BJ (cell line): ENCODE measurements around the gene STPG1. TPM values are rescaled to one million over a fixed set of nuclear protein-coding genes. Genes with fewer than 3 reads are reported as not detected.

Experiments used
- CTCF ChIA-PET: fragments of 350-600 bp; formaldehyde crosslinking; extraction: SDS; loops from one replicate; lab custom pipeline; 2021; ENCODE audit warnings: antibody characterized with exemption, inconsistent platforms; lab: Yijun Ruan, JAX
- POLR2A ChIA-PET: fragments of 300-600 bp; sonication (Branson Sonifier 250); formaldehyde crosslinking; extraction: SDS; loops from one replicate; lab custom pipeline; 2021; ENCODE audit warnings: antibody characterized with exemption; lab: Charles Lee
- DNase-seq: peaks from one replicate; pipeline ENCODE4 v3.0.0-alpha.2; 2011; ENCODE audit warnings: low read depth
- H3K27me3 ChIP-seq: 2 replicates; pipeline ENCODE4 v1.6.0; 2011; ENCODE audit warnings: low read length; ENCODE audit not compliant: control insufficient read depth, insufficient read depth
- H3K36me3 ChIP-seq: 2 replicates; pipeline ENCODE4 v1.5.1; 2011; ENCODE audit warnings: low read length; ENCODE audit not compliant: control insufficient read depth, insufficient read depth
- H3K4me3 ChIP-seq: 2 replicates; pipeline ENCODE4 v1.5.1; 2011; ENCODE audit warnings: low read depth, mild to moderate bottlenecking, control low read depth, low read length
- CTCF ChIP-seq: IDR thresholded peaks from 2 replicates; pipeline ENCODE4 v1.5.1; 2011; ENCODE audit warnings: low read depth, mild to moderate bottlenecking, control low read depth, inconsistent platforms, low read length, moderate library complexity; ENCODE audit not compliant: insufficient read depth
- polyA plus RNA-seq: library from polyadenylated mRNA; depleted of rRNA; stranded (reverse); fragments of >200 nt; gene quantifications from 2 replicates; pipeline ENCODE4 v1.2.3, GENCODE V29; 2011

Gene STPG1
- polyA plus RNA-seq, 1 experiment = 10.3 TPM

GRCh38 chr1:24443241-24443656 lies 29.7 kb upstream of the STPG1 start:
- POLR2A ChIA-PET = interaction anchor here (0.6 kb wide), 1 partner anchor 19 kb away, joined by 3 read pairs; no protein-coding TSS in a partner anchor
- Histone ChIP-seq H3K4me3 (no peak overlapping the region), H3K36me3 (peaks cover 9% of the 10 kb centered on the region), H3K27me3 (no peaks in the 10 kb centered on the region)
- CTCF ChIA-PET = interaction anchor here (0.6 to 1.0 kb wide), 2 partner anchors 28 to 187 kb away, joined by 3 to 6 read pairs; partner anchors contain the start of gene NIPAL3
- TF ChIP-seq CTCF = no peak
- DNase-seq = no peak

- H3K27me3 ChIP-seq = no peaks in the 10 kb centered on the region
- H3K4me3 ChIP-seq = no peak overlapping the region
- CTCF ChIA-PET = interaction anchor here (0.6 to 1.0 kb wide), 3 partner anchors 28 to 379 kb away, joined by 3 to 6 read pairs (median 4); partner anchors contain the start of gene NIPAL3
- no peak for TF ChIP-seq CTCF
- no peak for DNase-seq
- H3K36me3 ChIP-seq = peaks cover 9% of the 10 kb centered on the region
- POLR2A ChIA-PET = interaction anchor here (0.6 kb wide), 1 partner anchor 19 kb away, joined by 3 read pairs; no protein-coding TSS in a partner anchor
These were observed 29.2 kb upstream of the STPG1 start for GRCh38 chr1:24442764-24443163.

GRCh38 chr1:24441996-24442668 lies 28.6 kb upstream of the STPG1 start:
- Histone ChIP-seq H3K36me3 (peaks cover 9% of the 10 kb centered on the region), H3K4me3 (no peak overlapping the region), H3K27me3 (no peaks in the 10 kb centered on the region)
- CTCF ChIA-PET = interaction anchor here (0.6 to 1.0 kb wide), 2 partner anchors 27 to 379 kb away, joined by 4 to 6 read pairs; partner anchors contain the start of gene NIPAL3
- DNase-seq = no peak
- POLR2A ChIA-PET = no interaction called here
- TF ChIP-seq CTCF = no peak

GRCh38 chr1:24441480-24441879 lies 27.9 kb upstream of the STPG1 start:
- CTCF ChIA-PET = interaction anchor here (1.4 kb wide), 1 partner anchor 11 kb away, joined by 8 read pairs; no protein-coding TSS in a partner anchor

More at GRCh38 chr1:24441480-24441879, 27.9 kb upstream of the STPG1 start:
- POLR2A ChIA-PET = no interaction called here
- Histone ChIP-seq H3K27me3 (no peaks in the 10 kb centered on the region), H3K4me3 (no peak overlapping the region), H3K36me3 (peaks cover 6% of the 10 kb centered on the region)
- DNase-seq = no peak
- TF ChIP-seq CTCF = no peak
